IPS-NIHi11 (cell line): ENCODE data around the gene NRIP1.
"Not testable (repeated sequence)": the region's sequence is repeated elsewhere in the genome, so short reads cannot be mapped to it uniquely, and the experiment has no call there.

Experiments
- DNase-seq: peaks from one replicate; pipeline ENCODE4 v3.0.0; 2012; ENCODE audit warnings: mixed read lengths, low spot score

NRIP1 gene

DNA sequence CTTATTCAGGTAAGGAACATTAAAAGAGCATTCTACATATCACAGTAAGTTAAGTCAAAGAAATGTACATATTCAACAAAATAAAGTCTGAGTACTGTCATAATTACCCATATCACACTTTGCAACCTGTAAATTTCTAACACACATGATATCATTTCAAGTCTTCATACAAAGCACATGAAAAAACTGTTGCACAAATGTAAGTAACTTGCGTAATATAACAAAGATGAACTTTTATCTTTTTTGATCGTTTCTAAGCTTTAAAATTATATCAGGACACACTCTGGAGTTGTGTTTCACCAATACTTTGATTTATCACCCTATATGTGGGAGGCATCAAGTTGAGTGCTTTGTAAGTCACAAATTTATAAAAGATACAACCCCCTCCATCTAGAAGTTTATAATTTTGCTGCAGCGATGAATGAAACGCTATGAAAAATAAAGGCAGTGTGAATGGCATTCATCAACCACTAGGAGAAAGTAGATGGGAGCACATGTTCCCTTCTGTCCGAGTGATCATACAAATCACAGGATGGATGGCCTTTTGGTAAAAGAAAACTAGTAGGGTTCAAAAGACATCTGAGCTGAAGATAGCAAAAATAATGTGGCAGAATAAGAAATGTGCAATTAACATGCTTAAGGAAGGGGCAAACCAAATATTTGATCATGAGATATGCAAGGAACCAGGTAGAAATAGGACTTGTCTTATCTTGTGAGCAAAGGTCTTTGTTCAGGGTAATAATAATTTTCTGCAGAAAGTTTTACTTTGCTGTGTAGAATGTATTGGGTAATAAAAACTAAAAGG lies 27.5 kb downstream of the NRIP1 start:
- no peak for DNase-seq

DNA sequence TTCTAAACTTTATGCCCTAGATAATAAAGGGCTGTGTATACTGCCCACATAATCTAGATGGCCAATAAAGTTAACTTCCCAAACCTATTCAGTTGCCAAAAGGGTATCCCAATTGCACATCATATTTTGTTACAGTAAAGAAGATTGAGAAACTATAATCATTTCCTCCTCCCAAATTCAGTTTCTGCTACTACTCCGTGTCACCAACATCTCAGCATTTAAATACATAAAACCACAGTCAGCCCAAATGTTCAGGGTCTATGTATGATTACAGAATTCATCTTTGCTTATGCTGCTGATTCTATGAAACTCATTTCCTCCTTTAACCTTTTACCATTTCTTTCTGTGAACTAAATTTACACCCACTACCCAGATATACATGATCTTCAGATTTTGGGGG lies 28.6 kb downstream of the NRIP1 start:
- DNase-seq = no peak

DNA sequence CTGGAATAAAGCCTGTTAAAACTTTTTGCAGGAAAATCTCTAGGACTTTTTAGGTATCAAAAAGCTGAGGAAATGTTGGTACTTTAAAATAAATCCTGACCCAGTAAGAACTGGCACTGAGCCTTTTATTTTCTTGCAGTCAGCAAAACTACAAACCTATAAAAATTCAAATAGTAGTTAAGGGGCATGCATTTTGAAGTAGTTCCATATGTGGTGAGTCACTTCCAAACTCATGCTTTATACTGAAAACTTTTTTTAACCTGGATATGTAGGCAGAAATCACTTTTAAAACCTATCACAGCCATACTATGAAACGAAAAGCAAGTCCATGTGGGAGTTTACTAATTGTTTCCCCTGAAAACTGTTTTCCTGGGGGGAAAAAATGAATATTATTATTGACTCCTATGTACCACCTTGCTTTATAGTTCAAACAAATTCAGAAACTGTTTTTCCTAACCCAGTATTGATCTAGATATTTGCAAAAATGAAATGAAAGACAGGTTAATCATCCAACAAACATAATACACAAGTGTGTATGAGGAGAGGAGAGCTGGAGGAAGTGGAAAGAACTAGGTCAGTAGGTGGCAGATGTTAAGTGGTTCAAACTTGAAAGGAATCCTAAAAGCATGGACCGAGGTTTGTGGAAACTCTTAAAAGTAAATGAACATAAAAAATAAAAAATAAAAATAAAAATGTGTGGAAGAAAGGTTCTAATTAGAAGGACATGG lies 30.5 kb downstream of the NRIP1 start:
- no peak for DNase-seq

DNA sequence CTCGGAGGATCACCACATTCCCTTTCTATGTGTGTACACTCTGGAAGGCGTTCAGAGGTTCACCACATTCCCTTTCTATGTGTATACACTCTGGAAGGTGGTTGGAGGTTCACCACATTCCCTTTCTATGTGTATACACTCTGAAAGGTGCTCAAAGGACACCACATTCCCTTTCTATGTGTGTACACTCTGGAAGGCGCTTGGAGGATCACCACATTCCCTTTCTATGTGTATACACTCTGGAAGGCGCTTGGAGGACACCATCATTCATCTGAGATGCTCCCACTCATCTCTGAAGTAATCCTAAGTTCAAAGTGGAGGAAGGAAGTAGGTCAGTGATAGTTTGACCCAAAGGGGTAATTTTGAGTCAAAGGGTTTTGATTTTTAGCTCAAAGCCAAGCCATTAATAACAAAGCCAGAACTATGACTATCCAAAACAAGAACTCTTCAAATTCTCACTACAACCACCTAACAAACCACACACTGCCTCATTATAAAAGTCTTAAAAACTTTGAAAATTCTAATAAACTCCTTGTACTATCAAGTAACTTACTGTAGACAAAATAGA lies 32.9 kb downstream of the NRIP1 start:
- no peak for DNase-seq

DNA sequence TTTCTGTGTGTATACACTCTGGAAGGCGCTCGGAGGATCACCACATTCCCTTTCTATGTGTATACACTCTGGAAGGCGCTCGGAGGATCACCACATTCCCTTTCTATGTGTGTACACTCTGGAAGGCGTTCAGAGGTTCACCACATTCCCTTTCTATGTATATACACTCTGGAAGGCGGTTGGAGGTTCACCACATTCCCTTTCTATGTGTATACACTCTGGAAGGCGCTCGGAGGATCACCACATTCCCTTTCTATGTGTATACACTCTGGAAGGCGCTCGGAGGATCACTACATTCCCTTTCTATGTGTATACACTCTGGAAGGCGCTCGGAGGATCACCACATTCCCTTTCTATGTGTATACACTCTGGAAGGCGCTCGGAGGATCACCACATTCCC lies 33.4 kb downstream of the NRIP1 start:
- not testable (repeated sequence) for DNase-seq

DNA sequence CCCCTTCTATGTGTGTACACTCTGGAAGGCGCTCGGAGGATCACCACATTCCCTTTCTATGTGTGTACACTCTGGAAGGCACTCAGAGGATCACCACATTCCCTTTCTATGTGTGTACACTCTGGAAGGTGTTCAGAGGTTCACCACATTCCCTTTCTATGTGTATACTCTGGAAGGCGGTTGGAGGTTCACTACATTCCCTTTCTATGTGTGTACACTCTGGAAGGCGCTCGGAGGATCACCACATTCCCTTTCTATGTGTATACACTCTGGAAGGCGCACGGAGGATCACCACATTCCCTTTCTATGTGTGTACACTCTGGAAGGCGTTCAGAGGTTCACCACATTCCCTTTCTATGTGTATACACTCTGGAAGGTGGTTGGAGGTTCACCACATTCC lies 33.9 kb downstream of the NRIP1 start:
- not testable (repeated sequence) for DNase-seq

DNA sequence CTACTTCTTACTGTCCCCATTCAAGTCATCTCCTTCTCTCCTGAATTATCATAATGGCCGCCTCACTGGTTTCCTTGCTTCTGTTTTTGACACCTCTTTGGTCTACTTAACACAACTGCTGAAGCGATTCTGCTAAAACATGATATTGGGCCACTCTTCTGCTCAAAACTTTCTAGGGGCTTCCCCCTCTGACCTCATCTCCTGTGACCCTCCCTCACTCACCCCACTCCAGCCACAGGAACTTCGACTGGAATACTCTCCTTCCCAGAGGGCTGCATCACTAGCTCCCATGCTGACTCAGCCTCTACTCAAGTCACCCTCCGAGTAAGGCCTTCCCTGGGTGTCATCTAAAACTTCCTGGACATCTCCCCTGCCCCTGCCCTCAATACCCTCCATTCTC lies 35.7 kb downstream of the NRIP1 start:
- no peak for DNase-seq

DNA sequence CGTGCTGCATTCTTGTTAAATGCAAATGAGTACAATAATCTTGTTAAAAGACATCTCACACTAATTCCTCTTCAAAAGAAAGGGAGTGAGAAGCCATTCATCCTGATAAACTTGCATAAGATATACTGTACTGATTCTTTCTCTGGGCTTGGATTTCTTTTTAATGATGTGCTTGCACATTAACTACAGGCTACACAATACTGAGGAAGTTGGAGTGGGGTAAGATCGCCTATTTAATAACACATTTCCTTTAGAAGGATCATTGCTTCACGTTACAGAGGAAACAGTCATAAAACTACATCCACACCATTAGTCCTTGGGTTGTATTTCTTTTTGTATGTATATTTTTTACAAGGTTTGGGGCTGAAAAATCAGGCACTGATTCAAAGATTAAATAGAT lies 36.6 kb downstream of the NRIP1 start:
- no peak for DNase-seq

DNA sequence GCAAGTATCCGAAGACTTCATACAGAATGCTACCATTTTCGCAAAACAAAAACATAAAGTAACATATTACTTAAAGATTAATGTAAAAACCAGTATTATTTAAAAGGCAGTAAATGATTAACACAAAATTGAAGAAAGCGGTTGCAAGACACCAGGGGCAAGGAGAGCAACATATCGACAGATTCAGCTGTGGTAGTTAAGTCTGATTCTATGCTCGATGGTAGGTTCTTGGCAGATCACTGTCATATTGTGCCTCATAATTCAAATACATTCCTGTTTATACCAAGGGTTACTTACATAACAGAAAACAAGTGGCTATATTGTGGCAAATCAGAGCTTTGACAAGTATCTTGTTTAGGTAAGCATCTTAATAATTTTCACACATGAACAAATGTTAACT lies 37.7 kb downstream of the NRIP1 start:
- no peak for DNase-seq

DNA sequence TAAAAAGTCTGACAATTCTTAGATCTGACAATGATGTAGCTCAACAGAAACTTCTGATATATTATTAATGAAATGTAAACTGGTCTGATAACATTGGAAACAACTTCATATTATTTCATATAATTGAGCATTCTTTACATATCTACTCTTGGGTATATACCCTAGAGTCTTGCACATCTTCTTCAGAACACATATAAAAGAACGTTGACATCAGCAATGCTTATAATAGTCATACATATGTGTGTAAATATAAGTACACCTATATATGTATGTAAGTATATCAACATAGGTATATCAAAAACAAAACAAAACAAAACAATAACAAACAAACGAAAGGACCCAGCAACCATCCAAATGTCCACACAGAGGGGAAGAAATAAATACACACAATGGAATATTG lies 38.4 kb downstream of the NRIP1 start:
- no peak for DNase-seq

DNA sequence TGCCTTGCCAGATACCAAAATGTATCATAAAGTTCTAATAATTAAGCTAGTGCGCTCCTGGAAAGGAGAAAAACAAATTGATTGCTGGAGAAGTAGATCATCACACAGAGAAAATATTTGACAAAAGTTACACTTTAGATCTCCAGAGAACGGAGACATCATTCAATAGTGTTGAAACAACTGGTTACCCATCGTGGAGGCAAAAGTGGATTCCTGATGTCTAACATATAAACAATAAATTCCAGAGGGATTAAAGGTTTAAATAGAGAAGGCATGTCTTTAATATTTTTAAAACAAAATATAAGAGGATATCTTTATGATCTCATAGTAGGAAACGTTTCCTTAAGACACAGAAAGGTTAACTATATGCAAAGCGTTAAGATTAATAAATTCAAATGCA lies 41.0 kb downstream of the NRIP1 start:
- DNase-seq = no peak

DNA sequence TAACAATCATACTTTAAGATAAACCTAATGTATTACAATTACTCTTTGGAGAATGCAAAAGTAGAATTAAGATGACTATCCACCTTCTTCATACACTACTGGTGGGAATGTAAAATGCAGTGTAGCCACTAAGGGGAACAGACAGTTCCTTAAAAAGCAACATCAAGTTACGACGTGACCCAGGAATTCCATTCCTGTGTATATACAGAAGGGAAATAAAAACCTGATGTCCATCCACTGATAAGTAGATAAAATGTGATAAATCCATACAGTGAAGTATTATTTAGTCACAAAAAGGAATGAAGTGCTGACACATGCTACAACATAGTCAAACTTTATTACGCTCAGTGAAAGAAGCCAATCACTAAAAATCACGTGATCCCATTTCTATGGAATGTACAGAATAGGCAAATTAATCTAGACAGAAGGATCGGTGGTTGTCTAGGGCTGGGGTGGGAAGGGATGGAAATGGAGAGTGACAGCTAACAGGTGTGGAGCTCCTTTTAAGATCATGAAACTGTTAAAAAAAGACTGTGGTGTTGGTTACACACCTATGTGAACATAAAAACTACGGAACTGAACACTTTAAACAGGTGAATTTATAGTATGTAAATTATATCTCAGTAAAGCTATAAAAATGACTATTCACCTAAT lies 42.1 kb downstream of the NRIP1 start:
- no peak for DNase-seq

DNA sequence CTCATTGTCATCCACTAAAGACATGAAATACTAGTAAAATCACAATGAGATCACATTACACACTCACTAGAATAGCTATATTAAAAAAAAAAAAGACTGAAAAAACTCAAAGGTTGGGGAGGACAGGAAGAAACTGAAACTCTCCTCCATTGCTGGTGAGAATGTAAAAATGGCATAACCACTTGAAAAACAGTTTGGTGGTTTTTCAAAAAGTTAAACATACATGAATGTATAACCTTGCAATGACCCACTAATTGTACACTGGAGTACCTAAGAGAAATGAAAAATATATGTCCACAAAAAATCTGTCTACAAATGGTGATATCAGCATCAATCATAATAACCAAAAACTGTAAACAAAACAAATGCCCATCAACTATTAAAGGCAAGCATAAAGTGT lies 44.0 kb downstream of the NRIP1 start:
- DNase-seq = no peak

DNA sequence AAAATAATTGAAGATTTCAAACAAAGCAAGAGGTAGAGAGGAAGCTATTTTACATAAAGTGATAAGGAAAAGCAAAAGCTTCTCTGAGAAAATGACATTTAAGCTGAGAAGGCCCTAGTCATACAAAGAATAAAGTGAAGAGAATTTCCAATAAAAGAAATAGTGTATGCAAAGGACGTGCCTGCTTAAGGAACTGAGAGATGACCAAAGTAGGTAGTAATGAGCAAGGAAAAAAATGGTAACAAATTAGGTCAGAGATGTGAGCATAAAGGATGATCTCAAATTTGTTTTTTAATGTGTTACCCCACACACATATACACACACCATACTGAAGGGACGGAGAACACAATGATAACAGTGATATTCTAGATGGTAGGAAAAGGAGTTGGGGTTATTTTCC lies 46.4 kb downstream of the NRIP1 start:
- DNase-seq = no peak

DNA sequence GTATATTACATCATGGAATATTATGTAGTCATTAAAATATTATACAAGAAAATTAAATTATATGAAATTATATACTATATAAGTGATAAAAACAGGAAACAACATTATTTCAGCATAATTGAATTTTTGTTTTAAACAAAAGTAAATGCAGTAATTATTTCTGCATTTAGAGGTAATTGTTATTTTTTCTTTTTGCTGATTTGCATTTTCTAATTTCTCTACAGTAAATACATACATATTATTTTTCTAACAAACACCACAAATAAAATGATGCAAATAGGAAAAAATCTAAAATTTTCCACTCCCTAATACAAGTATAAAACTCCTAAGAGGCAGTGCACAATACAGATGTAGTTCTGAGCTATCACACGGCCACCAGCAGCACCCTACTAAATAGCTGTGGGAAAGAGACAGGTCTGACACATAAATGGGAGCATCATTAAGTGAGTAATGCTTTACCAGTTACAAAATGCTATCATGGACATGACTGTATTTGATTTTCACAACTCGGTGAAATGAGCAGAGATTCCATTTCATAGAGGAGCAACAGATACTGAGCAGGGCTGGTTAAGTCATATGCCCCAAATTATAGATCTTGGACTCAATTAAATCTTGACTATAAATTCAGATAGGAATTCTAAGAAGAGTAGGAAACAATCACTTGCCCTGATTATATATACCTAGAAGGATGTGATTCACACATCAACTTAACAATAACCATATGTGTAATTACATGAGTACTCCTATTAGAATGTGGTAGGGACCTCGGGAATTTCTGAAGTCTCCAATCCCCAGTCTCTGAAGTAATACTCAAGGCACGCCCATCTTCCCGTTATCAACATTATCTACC lies 49.0 kb downstream of the NRIP1 start:
- DNase-seq = no peak

DNA sequence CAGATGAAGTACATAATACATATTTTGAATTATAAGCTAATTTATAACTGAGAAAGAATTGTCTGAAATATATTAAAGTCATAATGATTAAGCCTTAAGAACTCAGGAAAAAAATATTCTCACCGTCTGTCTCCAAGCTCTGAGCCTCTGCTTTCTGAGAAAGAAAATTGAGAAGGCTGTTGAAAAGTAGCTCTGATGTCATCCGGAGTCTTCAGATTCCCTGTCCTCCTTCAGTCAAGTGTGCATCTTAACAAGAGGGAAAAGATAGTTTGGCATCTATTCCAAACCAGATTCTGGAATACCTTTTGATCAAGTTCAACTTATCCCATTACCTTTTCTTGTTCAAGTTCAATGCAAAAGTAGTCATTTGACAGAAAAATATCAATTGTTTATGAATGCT lies 50.6 kb downstream of the NRIP1 start:
- DNase-seq = no peak

DNA sequence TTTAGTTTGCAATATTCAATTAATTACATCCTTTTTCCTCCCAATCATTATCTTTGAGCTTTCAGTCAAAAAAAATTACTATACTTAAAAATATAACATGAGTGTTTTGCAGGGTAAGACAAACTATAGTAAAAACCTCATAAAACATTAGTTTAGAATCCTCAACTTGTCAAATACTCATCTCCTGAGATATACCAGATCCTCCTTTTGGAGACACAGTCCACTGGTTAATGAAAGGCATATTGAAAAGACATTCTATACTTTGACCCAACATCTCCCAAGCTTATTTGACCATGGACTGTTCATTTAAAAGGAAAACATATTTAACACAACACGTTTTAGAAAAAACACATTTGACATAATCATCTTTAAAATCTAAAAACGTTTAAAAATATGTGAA lies 52.8 kb downstream of the NRIP1 start:
- no peak for DNase-seq

DNA sequence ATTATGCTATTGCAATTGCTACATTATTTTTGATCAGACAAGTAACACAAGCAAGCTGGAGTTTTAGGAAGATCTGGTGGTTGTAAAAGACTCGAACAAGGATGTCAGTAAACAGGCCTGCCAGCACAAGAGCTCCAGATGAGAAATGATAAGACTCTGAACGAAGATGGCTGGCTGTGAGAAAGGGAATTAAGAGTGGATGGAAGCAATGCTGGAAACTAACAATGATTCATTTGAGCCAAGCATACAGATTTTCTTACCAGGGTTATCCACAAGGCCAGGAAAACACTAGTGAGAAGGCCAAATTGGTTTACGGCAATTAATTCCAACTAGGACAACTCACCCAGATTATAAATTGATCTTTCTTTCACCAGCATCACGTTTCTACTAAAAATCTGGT lies 54.2 kb downstream of the NRIP1 start:
- no peak for DNase-seq

DNA sequence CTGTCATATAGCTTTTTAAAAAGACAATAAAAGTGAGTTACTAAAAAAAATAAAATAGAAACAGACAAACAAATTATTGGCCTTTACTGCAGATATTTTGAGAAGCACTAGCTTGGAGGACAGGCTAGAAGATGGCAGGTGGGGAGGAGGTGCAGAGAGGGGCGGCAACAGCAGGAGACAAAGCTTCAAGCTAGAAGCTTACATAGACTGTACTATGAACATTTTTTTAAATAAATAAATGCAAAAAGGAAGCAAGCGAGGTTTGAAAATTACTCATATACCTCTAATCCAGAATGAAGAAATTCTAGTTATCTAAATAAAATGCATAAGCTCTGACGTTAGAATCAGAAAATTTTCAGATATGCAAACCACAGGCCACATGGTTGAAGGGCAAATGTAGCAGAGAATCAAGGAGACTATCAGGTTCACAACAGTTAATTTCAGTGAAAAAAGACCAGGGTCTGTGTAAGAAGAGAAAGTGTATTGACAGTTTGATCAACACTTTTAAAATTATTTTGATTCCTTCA lies 54.9 kb downstream of the NRIP1 start:
- DNase-seq = no peak

DNA sequence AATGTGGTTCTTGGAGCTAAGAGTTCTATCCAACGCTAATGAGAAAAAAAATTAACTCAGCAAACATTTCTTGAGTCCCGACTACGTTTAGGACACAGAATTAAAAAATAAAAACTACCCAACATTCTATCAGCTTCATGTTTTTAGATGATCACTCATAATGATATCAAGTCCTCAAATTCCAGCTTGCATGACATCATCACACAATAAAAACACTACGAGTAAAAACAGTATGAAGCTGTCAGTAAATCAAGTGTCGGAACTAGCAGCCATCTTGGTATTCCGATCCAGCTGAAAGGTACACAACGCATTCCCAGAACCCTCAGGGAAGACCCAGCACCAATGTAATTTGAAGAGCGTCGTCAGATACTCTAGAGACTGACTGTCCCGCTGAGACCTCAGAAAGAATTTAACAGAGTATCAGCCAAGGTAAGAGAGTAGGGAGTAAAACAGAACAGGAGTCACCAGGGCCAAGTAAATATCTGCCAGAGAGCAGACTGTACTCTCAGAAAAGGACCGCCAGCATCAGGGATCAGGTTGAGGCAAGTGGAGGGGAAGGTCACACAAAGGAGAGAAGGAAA lies 57.0 kb downstream of the NRIP1 start:
- DNase-seq = no peak

DNA sequence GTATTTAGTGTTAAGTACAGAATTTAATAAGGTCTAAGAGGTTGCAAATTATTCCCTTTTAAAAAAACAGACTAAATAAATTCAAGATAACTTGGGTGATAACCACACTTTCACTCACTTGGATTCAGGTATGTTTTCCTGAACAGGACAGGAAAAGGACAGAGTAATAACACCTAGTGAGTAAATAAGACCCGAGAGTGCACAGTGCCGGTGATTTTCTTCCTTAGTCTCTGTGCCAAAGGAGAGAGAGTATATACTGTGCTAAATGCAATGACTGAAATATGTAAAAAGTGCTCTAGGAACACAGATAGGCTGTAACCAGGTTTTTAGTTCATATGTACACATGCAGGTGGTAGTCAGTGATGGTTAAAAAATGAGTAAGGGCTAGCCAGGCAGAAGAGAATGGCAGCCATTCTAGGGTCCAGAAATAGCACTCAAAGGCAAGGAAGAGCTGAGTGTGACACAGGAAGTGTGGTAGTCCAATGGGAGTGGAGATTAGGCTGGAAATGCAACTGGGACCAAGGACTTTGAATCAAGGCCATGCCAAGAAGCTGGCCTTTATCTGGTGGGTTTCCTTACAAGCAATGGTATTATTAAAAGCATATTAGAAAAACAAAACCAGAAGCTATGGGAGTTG lies 58.1 kb downstream of the NRIP1 start:
- DNase-seq = no peak
